ENCODE results near the gene UBR3. TPM values are rescaled to one million over a fixed set of nuclear protein-coding genes. Genes with fewer than 3 reads are reported as not detected.
A peak's percentile ranks its signal among the peaks of the same experiment; 100 is the strongest.

UBR3 gene
- total and polyA plus RNA-seq, 2 of the 4 experiments (the other 2 are of a cell fraction) = 10.0 to 33.9 TPM

DNA sequence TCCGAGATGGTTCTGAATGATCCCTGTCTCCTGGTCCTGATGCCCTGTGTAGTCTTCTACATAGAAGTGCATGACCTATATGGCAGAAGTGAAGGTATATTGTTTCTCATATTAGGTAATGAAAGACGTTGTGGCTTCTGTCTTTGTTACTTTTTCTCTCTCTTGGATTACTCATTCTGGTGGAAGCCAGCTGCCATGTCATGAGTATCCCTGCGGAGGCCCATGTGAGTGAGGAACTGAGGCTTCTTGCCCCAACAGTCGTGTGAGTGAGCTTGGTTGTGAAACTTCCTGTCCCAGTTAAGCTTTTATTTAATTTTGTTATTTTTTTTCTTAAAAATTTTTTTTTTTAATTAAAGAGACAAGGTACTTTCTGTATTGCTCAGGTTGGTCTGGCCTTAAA lies 134.7 kb downstream of the UBR3 start:
- Histone ChIP-seq H3K9ac (ENCODE audit: low read depth, low read length) (no peak overlapping the region), H2BK5ac (ENCODE audit: low read depth, low read length, poor library complexity, severe bottlenecking) (peak overlapping the region; percentile 49), H3K4me2 (ENCODE audit: low read depth, low read length) (peak overlapping the region; percentile 46; the same call in 1 of the 2 replicates), H2AFZ (replicated peaks; ENCODE audit: low read length, poor library complexity) (no peak overlapping the region), H3K56ac (ENCODE audit: extremely low read depth, insufficient read depth, low read length) (no peak overlapping the region), H4K5ac (ENCODE audit: low read depth, low read length) (no peak overlapping the region), H3K27ac (ENCODE audit: insufficient read depth, low read length) (0 out of 2 replicates have a peak overlapping the region, but pooled peaks have one; percentile 40), H2AK5ac (ENCODE audit: low read depth, low read length) (no peak overlapping the region; the same call in 1 of the 2 replicates), H4K8ac (ENCODE audit: low read depth in 2 of 2, low read length in 2 of 2) (peak overlapping the region in 1 of 2 experiments; percentile 24; a peak in 1 of 4 replicates), H4K91ac (ENCODE audit: insufficient read depth, low read depth, low read length) (no peak overlapping the region), H3K9me3 (ENCODE audit: control insufficient read depth, insufficient read depth, low read length) (no peaks in the 10 kb centered on the region), H2BK20ac (ENCODE audit: low read depth, low read length) (no peak overlapping the region), H3K4me1 (ENCODE audit: control insufficient read depth, insufficient read depth, low read length) (peaks cover 4% of the 10 kb centered on the region; the same call in 1 of the 2 replicates), H3K36me3 (ENCODE audit: control insufficient read depth, insufficient read depth, low read length) (peaks cover 11% of the 10 kb centered on the region), H3K4me3 (ENCODE audit: insufficient read depth, low read depth, low read length) (no peak overlapping the region), H2AK9ac (replicated peaks; ENCODE audit: low read depth, low read length, poor library complexity) (no peak overlapping the region), H3K14ac (replicated peaks; ENCODE audit: low read depth, low read length) (no peak overlapping the region), H4K20me1 (ENCODE audit: insufficient read depth, low read length) (no peaks in the 10 kb centered on the region), H3K79me1 (ENCODE audit: low read depth in 1 of 2, low read length in 2 of 2) (0 out of 4 replicates have a peak, but pooled peaks cover 0 to 6% of the 10 kb centered on the region in 2 experiments), H3K18ac (ENCODE audit: low read depth, low read length) (peak overlapping the region; percentile 66; the same call in 1 of the 2 replicates), H3K23ac (ENCODE audit: low read depth, low read length) (no peak overlapping the region), H3K4ac (ENCODE audit: low read depth, low read length) (no peak overlapping the region), H3K9me1 (ENCODE audit: insufficient read depth, low read length) (no peaks in the 10 kb centered on the region), H2BK15ac (ENCODE audit: low read depth, low read length) (no peak overlapping the region), H2BK120ac (ENCODE audit: low read depth, low read length) (no peak overlapping the region), H3K27me3 (ENCODE audit: control insufficient read depth, insufficient read depth, low read length) (no peaks in the 10 kb centered on the region)
- TF ChIP-seq BHLHE40 (IDR thresholded peaks at IDR 0.05; ENCODE audit: low read depth, low read length) (peak; percentile 55), CEBPB (IDR thresholded peaks at IDR 0.05; ENCODE audit: low read depth, low read length) (peak; percentile 77)
- TF ChIP-seq, protein P1, sequence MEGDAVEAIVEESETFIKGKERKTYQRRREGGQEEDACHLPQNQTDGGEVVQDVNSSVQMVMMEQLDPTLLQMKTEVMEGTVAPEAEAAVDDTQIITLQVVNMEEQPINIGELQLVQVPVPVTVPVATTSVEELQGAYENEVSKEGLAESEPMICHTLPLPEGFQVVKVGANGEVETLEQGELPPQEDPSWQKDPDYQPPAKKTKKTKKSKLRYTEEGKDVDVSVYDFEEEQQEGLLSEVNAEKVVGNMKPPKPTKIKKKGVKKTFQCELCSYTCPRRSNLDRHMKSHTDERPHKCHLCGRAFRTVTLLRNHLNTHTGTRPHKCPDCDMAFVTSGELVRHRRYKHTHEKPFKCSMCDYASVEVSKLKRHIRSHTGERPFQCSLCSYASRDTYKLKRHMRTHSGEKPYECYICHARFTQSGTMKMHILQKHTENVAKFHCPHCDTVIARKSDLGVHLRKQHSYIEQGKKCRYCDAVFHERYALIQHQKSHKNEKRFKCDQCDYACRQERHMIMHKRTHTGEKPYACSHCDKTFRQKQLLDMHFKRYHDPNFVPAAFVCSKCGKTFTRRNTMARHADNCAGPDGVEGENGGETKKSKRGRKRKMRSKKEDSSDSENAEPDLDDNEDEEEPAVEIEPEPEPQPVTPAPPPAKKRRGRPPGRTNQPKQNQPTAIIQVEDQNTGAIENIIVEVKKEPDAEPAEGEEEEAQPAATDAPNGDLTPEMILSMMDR (conservative IDR thresholded peaks at IDR 0.05; ENCODE audit: low read depth, low read length) = no peak
- ATAC-seq (ENCODE audit: low read depth) (peak; percentile 70), DNase-seq (peak; percentile 88)
- ChIA-PET POLR2A (ENCODE audit: unreplicated experiment) (no interaction called here), CTCF (no interaction called here)
- intact Hi-C loops (cut with micrococcal nuclease) (loop anchor here (10.0 kb wide), 1 partner anchor 263 kb away; no protein-coding TSS in a partner anchor), dilution Hi-C loops (cut with HindIII; ENCODE audit: low sequenced_read_pairs, unreplicated experiment) (no loop called here), in situ Hi-C loops (cut with MboI; ENCODE audit: low sequenced_read_pairs) (no loop called here)
- WGBS, 2 experiments (ENCODE audit: extremely low coverage in 2 of 2, insufficient read length in 1 of 2) = no CpG with 5 or more reads among the region's 4 CpGs
- no TSS peak for BruUV-seq (replicated peaks)
